ENCODE measurements around the gene SCN11A. TPM values are rescaled to one million over a fixed set of nuclear protein-coding genes. Genes with fewer than 3 reads are reported as not detected.

Gene SCN11A
- total and polyA plus RNA-seq, 9 of the 15 experiments (the other 6 are each of a cell fraction or from before 2014, with no cell fraction given) = 0.01 to 0.05 (median 0.04) TPM; not detected in 6

GRCh38 chr3:39021465-39022285 is 30.1 kb downstream of the SCN11A start (continued):
- TF ChIP-seq THRB (CRISPR knock-in tag; conservative IDR thresholded peaks at IDR 0.05) = no peak
- no peak for TF ChIP-seq MECOM (CRISPR knock-in tag; IDR thresholded peaks at IDR 0.05)
- no peak for TF ChIP-seq SMC3 (conservative IDR thresholded peaks at IDR 0.05; ENCODE audit: insufficient read depth, low read depth, low read length)
- peak; percentile 75; the same call in 1 of the 2 replicates for TF ChIP-seq HDAC2 (IDR thresholded peaks at IDR 0.05)
- TF ChIP-seq LEF1 (IDR thresholded peaks at IDR 0.05) = peak; percentile 78
- TF ChIP-seq ZNF347 (CRISPR knock-in tag; IDR thresholded peaks at IDR 0.05; ENCODE audit: low read depth) = no peak
- no peak for TF ChIP-seq PHB (CRISPR knock-in tag; IDR thresholded peaks at IDR 0.05)
- TF ChIP-seq HMG20A (CRISPR knock-in tag; conservative IDR thresholded peaks at IDR 0.05) = no peak
- TF ChIP-seq PHTF2 (CRISPR knock-in tag; IDR thresholded peaks at IDR 0.05) = no peak
- TF ChIP-seq DDX20 (tag; IDR thresholded peaks at IDR 0.05; ENCODE audit: low read depth) = no peak
- peak in 1 of 2 experiments; percentile 26; a peak in 2 of 4 replicates for TF ChIP-seq NRF1 (conservative IDR thresholded peaks at IDR 0.05 in 1 of 2, IDR thresholded peaks at IDR 0.05 in 1 of 2)
- no peak for TF ChIP-seq HMGXB4 (CRISPR knock-in tag; IDR thresholded peaks at IDR 0.05)
- TF ChIP-seq WHSC1 (IDR thresholded peaks at IDR 0.05; ENCODE audit: low read length) = no peak
- no peak for TF ChIP-seq TCF7L2 (IDR thresholded peaks at IDR 0.05; ENCODE audit: low read depth, low read length)
- no peak for TF ChIP-seq ZNF507 (tag; conservative IDR thresholded peaks at IDR 0.05)
- TF ChIP-seq NUFIP1 (IDR thresholded peaks at IDR 0.05; ENCODE audit: partially characterized antibody) = no peak
- TF ChIP-seq CBFA2T3 (IDR thresholded peaks at IDR 0.05) = peak; percentile 51
- TF ChIP-seq THRAP3 (IDR thresholded peaks at IDR 0.05; ENCODE audit: borderline replicate concordance) = no peak
- TF ChIP-seq NR1H2 (CRISPR knock-in tag; IDR thresholded peaks at IDR 0.05) = no peak
- TF ChIP-seq XRCC3 (IDR thresholded peaks at IDR 0.05) = no peak
- no peak for TF ChIP-seq ETV6 (IDR thresholded peaks at IDR 0.05; ENCODE audit: borderline replicate concordance in 1 of 2, low read depth in 2 of 2, low read length in 1 of 2)
- no peak for TF ChIP-seq ETV6 (CRISPR knock-in tag; IDR thresholded peaks at IDR 0.05; ENCODE audit: borderline replicate concordance)
- no peak for TF ChIP-seq HCFC1 (IDR thresholded peaks at IDR 0.05; ENCODE audit: low read depth, low read length)
- TF ChIP-seq FOXA1 (IDR thresholded peaks at IDR 0.05; ENCODE audit: borderline replicate concordance) = no peak
- TF ChIP-seq MTA2 (IDR thresholded peaks at IDR 0.05; ENCODE audit: low read depth) = 0 out of 2 replicates have a peak, but pooled peaks have one; percentile 14
- TF ChIP-seq TEAD1 (CRISPR knock-in tag; IDR thresholded peaks at IDR 0.05) = peak in 1 of 2 experiments; percentile 8; a peak in 1 of 4 replicates
- TF ChIP-seq BACH1 (tag; IDR thresholded peaks at IDR 0.05) = no peak
- peak; percentile 75; the same call in 1 of the 2 replicates for TF ChIP-seq SMARCE1 (IDR thresholded peaks at IDR 0.05)
- no peak for TF ChIP-seq KDM2B (CRISPR knock-in tag; IDR thresholded peaks at IDR 0.05)
- TF ChIP-seq ZNF408 (CRISPR knock-in tag; IDR thresholded peaks at IDR 0.05; ENCODE audit: low read depth) = no peak
